ENCODE measurements around the gene UBC. TPM values are rescaled to one million over a fixed set of nuclear protein-coding genes. Genes with fewer than 3 reads are reported as not detected.
"Not testable (repeated sequence)": the region's sequence is repeated elsewhere in the genome, so short reads cannot be mapped to it uniquely, and the experiment has no call there.

Gene UBC
- total and polyA plus RNA-seq, 2 donors (not counting 1 experiment from before 2014, with no cell fraction given): 2,019 to 2,362 TPM

- Histone ChIP-seq H3K4me1 (ENCODE audit: control insufficient read depth, extremely low read depth, insufficient read depth, low read length) (peaks cover 8% of the 10 kb centered on the region), H3K36me3 (ENCODE audit: control insufficient read depth, insufficient read depth, low read length) (no peaks in the 10 kb centered on the region), H3K4me3 (replicated peaks in 1 of 4; ENCODE audit: control extremely low read depth in 1 of 4, insufficient read depth in 1 of 4, low read depth in 3 of 4, low read length in 4 of 4) (no peak overlapping the region), H3K27me3 (ENCODE audit: control insufficient read depth, insufficient read depth, low read length) (no peaks in the 10 kb centered on the region), H3K9me3 (ENCODE audit: control insufficient read depth, insufficient read depth, low read depth, low read length) (no peaks in the 10 kb centered on the region), H3K79me2 (ENCODE audit: control insufficient read depth, insufficient read depth, low read length) (no peaks in the 10 kb centered on the region), H3K27ac (ENCODE audit: insufficient read depth, low read length) (no peak overlapping the region), H2AFZ (ENCODE audit: low read length) (no peak overlapping the region), H3K9ac (ENCODE audit: insufficient read depth, low read length) (no peak overlapping the region), H3K4me2 (ENCODE audit: extremely low read depth, insufficient read depth, low read length) (no peak overlapping the region), H4K20me1 (ENCODE audit: control insufficient read depth, extremely low read depth, insufficient read depth, low read length) (no peaks in the 10 kb centered on the region)
- no peak for DNase-seq (ENCODE audit: low read depth in 2 of 2)
- TF ChIP-seq EZH2 (IDR thresholded peaks at IDR 0.05; ENCODE audit: low read length, missing control alignments) (no peak), CTCF (conservative IDR thresholded peaks at IDR 0.05 in 1 of 2, IDR thresholded peaks at IDR 0.05 in 1 of 2; ENCODE audit: low read depth in 1 of 2, low read length in 2 of 2) (no peak)
Observed at GRCh38 chr12:124893792-124894516, 20.5 kb downstream of the UBC start.

- H3K9me3 ChIP-seq (ENCODE audit: control insufficient read depth, insufficient read depth, low read depth, low read length): no peaks in the 10 kb centered on the region
- no peak for TF ChIP-seq EZH2 (IDR thresholded peaks at IDR 0.05; ENCODE audit: low read length, missing control alignments)
- no peak for TF ChIP-seq CTCF (conservative IDR thresholded peaks at IDR 0.05 in 1 of 2, IDR thresholded peaks at IDR 0.05 in 1 of 2; ENCODE audit: low read depth in 1 of 2, low read length in 2 of 2)
- H3K79me2 ChIP-seq (ENCODE audit: control insufficient read depth, insufficient read depth, low read length): no peaks in the 10 kb centered on the region
- H3K27ac ChIP-seq (ENCODE audit: insufficient read depth, low read length): no peak overlapping the region
- no peaks in the 10 kb centered on the region for H3K4me1 ChIP-seq (ENCODE audit: control insufficient read depth, extremely low read depth, insufficient read depth, low read length)
- H3K9ac ChIP-seq (ENCODE audit: insufficient read depth, low read length): no peak overlapping the region
- no peak overlapping the region for H3K4me3 ChIP-seq (replicated peaks in 1 of 4; ENCODE audit: control extremely low read depth in 1 of 4, insufficient read depth in 1 of 4, low read depth in 3 of 4, low read length in 4 of 4)
- H3K36me3 ChIP-seq (ENCODE audit: control insufficient read depth, insufficient read depth, low read length): no peaks in the 10 kb centered on the region
- H3K27me3 ChIP-seq (ENCODE audit: control insufficient read depth, insufficient read depth, low read length): no peaks in the 10 kb centered on the region
- no peak for DNase-seq (ENCODE audit: low read depth in 2 of 2)
- no peaks in the 10 kb centered on the region for H4K20me1 ChIP-seq (ENCODE audit: control insufficient read depth, extremely low read depth, insufficient read depth, low read length)
- H3K4me2 ChIP-seq (ENCODE audit: extremely low read depth, insufficient read depth, low read length): no peak overlapping the region
- H2AFZ ChIP-seq (ENCODE audit: low read length): no peak overlapping the region
Observed at GRCh38 chr12:124888260-124888659, 26.2 kb downstream of the UBC start.

- not testable (repeated sequence) for H3K27ac ChIP-seq (ENCODE audit: insufficient read depth, low read length); H3K4me3 ChIP-seq (replicated peaks in 1 of 4; ENCODE audit: control extremely low read depth in 1 of 4, insufficient read depth in 1 of 4, low read depth in 3 of 4, low read length in 4 of 4)
Observed at GRCh38 chr12:124887766-124888165, 26.7 kb downstream of the UBC start.

More at GRCh38 chr12:124887766-124888165, 26.7 kb downstream of the UBC start:
- H3K27me3 ChIP-seq (ENCODE audit: control insufficient read depth, insufficient read depth, low read length); H3K9ac ChIP-seq (ENCODE audit: insufficient read depth, low read length); DNase-seq (ENCODE audit: low read depth in 2 of 2); H3K4me1 ChIP-seq (ENCODE audit: control insufficient read depth, extremely low read depth, insufficient read depth, low read length); H2AFZ ChIP-seq (ENCODE audit: low read length); H3K79me2 ChIP-seq (ENCODE audit: control insufficient read depth, insufficient read depth, low read length); H3K36me3 ChIP-seq (ENCODE audit: control insufficient read depth, insufficient read depth, low read length); H3K4me2 ChIP-seq (ENCODE audit: extremely low read depth, insufficient read depth, low read length); H4K20me1 ChIP-seq (ENCODE audit: control insufficient read depth, extremely low read depth, insufficient read depth, low read length); H3K9me3 ChIP-seq (ENCODE audit: control insufficient read depth, insufficient read depth, low read depth, low read length): not testable (repeated sequence)
